LoVo (cell line): ENCODE results near the gene PPM1K.
A peak's percentile ranks its signal among the peaks of the same experiment; 100 is the strongest.

Experiments
- DNase-seq: peaks from one replicate; pipeline ENCODE4 v3.0.0-alpha.2; 2016; ENCODE audit warnings: low spot score

PPM1K gene

DNA sequence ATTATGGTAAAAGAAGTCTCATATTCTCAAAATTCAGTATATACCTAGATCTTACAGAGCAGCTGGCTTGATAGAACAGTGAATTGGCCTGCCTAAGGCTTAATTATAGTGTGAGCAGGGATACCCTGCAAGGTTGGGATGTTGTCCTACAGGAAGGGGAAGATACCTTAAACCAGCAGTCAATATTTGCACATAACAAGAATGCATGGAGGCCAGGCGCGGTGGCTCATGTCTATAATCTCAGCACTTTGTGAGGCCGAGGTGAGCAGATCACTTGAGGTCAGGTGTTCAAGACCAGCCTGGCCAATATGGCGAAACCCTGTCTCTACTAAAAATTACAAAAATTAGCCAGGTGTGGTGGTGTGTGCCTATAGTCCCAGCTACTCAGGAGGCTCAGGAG is 67.2 kb downstream of the PPM1K start:
- no peak for DNase-seq

DNA sequence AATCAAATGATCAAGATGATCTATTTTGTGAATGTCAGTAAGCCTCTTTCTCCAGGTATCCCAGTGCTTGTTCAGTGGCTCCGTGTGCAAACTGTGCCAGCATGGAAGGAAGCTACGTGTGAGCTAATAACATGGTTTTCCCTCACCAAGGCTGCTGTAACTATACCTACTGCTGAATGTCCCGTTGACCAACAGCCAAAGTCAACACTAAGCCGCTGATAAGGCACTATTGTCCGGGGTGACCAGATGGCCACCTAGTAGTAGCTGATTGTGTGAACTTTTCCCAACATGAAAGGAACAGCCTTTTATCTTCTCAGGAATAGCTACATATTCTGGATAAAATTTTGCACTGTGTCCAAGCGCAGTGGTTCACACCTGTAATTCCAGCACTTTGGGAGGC is 68.0 kb downstream of the PPM1K start:
- DNase-seq = no peak

DNA sequence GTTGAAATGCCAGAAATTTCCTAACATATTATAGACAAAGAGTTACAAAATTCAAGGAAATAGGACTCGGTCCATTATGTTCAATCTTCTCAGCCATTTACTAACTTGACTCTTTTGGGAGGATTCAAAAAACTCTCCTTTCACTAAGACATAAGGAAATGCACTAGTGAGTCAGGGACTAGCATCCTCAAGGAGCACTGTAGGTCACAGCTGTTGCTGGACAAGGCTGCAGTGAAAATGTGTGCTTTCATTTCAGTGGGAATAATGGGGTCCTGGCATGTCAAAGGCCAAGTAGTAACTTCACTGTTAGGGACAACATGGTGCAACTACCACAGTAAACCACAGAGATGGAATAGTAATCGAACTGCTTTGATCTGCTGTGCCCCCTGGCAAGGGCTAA is 69.0 kb downstream of the PPM1K start:
- no peak for DNase-seq

GRCh38 chr4:88212253-88212561 is 72.2 kb downstream of the PPM1K start:
- DNase-seq = no peak

DNA sequence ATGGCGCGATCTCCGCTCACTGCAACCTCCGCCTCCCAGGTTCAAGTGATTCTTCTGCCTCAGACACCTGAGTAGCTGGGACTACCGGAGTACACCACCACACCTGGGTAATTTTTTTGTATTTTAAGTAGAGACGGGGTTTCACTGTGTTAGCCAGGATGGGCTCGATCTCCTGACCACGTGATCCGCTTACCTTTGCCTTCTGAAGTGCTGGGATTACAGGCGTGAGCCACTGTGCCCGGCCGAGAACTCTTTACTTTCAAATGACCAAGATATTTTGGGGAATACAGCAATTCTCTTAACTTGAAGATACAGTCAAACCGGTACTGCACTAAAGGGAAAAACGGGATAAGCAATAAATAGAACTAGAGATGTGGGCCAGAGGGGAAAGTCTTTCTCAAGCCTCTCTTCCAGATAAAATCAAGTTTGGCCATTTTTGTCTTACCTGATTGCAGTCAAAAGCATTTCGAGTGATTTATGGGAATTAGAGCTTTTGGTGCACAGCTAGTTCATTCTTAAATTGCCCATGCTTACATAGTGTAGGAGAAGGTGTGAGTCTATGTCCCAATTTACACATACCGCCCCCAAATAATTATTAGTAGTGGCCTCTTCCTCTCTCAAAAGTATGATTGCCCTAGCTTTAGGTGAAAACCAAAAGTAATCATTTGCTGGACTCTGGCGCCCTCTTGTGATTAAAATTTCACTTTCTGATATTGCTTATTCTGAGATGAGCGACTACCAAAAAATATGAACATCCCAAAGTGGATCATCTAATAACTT is 72.7 kb downstream of the PPM1K start:
- DNase-seq = peak; percentile 65

DNA sequence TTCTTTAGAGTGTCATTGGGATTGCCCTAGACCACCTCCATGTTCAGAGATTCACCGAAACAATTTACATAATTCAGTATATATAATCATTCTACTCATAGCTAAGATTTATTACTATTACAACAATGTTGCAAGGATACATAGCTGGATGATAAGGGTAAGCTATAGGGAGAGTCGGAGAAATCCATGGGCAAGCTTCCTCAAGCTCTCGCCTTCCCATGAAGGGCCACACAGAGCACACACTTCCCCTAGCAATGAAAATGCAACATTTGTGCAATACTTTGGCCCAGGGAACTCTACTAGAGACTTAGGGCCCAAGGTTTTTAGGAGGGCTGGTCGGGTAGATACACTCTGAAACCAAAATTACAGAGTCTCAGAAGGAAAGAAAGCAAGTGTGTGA is 76.2 kb downstream of the PPM1K start:
- DNase-seq = no peak
